ENCODE results near the gene GLMP. TPM values are rescaled to one million over a fixed set of nuclear protein-coding genes. Genes with fewer than 3 reads are reported as not detected.
A peak's percentile ranks its signal among the peaks of the same experiment; 100 is the strongest.

GLMP gene
- polyA plus RNA-seq, 1 donor from 2014 or later: 3.3 TPM

DNA sequence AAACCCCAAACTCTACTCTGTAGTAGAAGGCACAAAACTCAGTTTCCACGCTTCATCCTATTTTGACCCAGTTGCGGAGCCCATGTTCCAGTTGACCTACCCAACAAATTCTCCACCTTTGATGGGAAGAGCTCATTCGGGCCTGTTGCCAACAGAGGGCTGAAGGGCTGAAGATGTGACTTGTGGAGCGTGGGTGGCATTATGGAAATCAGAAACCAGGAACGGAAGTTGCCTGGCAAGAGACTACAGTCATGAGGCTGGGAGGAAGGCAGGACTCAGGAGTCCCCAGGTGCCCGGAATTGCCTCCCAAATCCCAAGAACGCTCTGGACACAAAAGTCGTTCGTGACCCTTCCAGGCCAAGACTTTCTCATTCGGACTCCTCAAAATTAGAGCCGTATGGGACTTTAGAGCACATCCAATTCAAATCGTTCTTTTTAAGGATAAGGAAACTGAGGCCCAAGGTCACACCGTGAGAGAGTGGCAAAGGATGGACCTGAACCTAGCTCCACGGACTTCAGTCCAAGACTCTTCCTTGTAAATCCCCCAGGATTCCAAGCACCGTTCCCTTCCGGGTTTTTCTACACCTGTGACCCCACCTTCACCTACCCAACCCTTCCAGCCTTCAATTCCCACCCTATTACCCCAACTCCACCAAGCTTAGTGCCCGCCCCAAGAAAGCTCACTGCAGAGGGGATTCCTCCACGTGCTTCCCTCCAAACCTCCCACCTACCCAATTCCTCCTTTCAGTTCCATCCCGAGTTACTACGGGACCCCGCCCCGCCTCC, 13.6 kb downstream of the GLMP start:
- Histone ChIP-seq H3F3A (ENCODE audit: insufficient read depth, low read length, poor library complexity, severe bottlenecking) (no peaks in the 10 kb centered on the region), H3K36me3 (ENCODE audit: insufficient read depth, low read length) (no peaks in the 10 kb centered on the region), H3K79me2 (replicated peaks; ENCODE audit: insufficient read depth, low read length) (peaks cover 34% of the 10 kb centered on the region), H3K9me3 (ENCODE audit: low read length) (no peaks in the 10 kb centered on the region), H3K4me2 (ENCODE audit: low read length) (peak overlapping the region; percentile 63), H3K9me2 (ENCODE audit: insufficient read depth, low read length) (no peaks in the 10 kb centered on the region), H4K20me1 (ENCODE audit: insufficient read depth) (no peaks in the 10 kb centered on the region), H3K27ac (ENCODE audit: low read length) (peak overlapping the region; percentile 70), H3K27me3 (ENCODE audit: insufficient read depth, low read depth, low read length) (no peaks in the 10 kb centered on the region), H2AFZ (ENCODE audit: low read depth, low read length) (peak overlapping the region; percentile 95), H3K4me3 (ENCODE audit: low read length) (peak overlapping the region; percentile 78), H3K9ac (ENCODE audit: low read length) (peak overlapping the region; percentile 80)
- TF ChIP-seq MXI1 (conservative IDR thresholded peaks at IDR 0.05; ENCODE audit: poor library complexity, severe bottlenecking) (no peak), EZH2 (IDR thresholded peaks at IDR 0.05; ENCODE audit: borderline replicate concordance, insufficient read depth, low read length, poor library complexity, severe bottlenecking) (no peak), RAD21 (conservative IDR thresholded peaks at IDR 0.05) (no peak), POLR2AphosphoS5 (IDR thresholded peaks at IDR 0.05) (no peak), EP300 (conservative IDR thresholded peaks at IDR 0.05; ENCODE audit: poor library complexity, severe bottlenecking) (no peak), TAF1 (IDR thresholded peaks at IDR 0.05; ENCODE audit: low read depth) (no peak), SMC3 (conservative IDR thresholded peaks at IDR 0.05; ENCODE audit: poor library complexity) (no peak)
- TF ChIP-seq, protein P1, sequence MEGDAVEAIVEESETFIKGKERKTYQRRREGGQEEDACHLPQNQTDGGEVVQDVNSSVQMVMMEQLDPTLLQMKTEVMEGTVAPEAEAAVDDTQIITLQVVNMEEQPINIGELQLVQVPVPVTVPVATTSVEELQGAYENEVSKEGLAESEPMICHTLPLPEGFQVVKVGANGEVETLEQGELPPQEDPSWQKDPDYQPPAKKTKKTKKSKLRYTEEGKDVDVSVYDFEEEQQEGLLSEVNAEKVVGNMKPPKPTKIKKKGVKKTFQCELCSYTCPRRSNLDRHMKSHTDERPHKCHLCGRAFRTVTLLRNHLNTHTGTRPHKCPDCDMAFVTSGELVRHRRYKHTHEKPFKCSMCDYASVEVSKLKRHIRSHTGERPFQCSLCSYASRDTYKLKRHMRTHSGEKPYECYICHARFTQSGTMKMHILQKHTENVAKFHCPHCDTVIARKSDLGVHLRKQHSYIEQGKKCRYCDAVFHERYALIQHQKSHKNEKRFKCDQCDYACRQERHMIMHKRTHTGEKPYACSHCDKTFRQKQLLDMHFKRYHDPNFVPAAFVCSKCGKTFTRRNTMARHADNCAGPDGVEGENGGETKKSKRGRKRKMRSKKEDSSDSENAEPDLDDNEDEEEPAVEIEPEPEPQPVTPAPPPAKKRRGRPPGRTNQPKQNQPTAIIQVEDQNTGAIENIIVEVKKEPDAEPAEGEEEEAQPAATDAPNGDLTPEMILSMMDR (IDR thresholded peaks at IDR 0.05; ENCODE audit: poor library complexity, severe bottlenecking): no peak
- TF ChIP-seq, protein P2, sequence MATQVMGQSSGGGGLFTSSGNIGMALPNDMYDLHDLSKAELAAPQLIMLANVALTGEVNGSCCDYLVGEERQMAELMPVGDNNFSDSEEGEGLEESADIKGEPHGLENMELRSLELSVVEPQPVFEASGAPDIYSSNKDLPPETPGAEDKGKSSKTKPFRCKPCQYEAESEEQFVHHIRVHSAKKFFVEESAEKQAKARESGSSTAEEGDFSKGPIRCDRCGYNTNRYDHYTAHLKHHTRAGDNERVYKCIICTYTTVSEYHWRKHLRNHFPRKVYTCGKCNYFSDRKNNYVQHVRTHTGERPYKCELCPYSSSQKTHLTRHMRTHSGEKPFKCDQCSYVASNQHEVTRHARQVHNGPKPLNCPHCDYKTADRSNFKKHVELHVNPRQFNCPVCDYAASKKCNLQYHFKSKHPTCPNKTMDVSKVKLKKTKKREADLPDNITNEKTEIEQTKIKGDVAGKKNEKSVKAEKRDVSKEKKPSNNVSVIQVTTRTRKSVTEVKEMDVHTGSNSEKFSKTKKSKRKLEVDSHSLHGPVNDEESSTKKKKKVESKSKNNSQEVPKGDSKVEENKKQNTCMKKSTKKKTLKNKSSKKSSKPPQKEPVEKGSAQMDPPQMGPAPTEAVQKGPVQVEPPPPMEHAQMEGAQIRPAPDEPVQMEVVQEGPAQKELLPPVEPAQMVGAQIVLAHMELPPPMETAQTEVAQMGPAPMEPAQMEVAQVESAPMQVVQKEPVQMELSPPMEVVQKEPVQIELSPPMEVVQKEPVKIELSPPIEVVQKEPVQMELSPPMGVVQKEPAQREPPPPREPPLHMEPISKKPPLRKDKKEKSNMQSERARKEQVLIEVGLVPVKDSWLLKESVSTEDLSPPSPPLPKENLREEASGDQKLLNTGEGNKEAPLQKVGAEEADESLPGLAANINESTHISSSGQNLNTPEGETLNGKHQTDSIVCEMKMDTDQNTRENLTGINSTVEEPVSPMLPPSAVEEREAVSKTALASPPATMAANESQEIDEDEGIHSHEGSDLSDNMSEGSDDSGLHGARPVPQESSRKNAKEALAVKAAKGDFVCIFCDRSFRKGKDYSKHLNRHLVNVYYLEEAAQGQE (IDR thresholded peaks at IDR 0.05; ENCODE audit: borderline replicate concordance): no peak

DNA sequence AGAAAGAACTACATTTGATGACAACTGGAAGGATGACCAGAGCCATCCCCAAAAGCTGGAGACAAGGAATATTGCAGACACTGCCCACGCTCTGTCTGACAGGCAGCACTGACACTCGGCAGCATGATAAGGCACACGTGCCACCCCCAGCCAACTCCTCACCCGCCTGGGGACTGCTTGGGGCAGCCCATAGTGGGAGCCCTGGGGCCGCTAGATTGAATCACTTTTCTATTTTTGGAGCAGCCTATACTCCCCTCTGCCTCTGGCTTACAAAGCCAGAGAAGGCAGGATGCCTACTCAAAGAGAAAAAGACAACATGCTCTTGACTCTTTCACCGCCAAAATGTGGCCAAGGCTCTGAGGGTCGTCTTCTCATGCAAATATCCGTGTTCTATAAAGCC, 14.2 kb downstream of the GLMP start:
- no peaks in the 10 kb centered on the region for H3K9me2 ChIP-seq (ENCODE audit: insufficient read depth, low read length)
- TF ChIP-seq, protein P1 (IDR thresholded peaks at IDR 0.05; ENCODE audit: poor library complexity, severe bottlenecking): no peak
- no peak for TF ChIP-seq SMC3 (conservative IDR thresholded peaks at IDR 0.05; ENCODE audit: poor library complexity)
- TF ChIP-seq EZH2 (IDR thresholded peaks at IDR 0.05; ENCODE audit: borderline replicate concordance, insufficient read depth, low read length, poor library complexity, severe bottlenecking): no peak
- TF ChIP-seq TAF1 (IDR thresholded peaks at IDR 0.05; ENCODE audit: low read depth): no peak
- TF ChIP-seq, protein P2 (IDR thresholded peaks at IDR 0.05; ENCODE audit: borderline replicate concordance): no peak
- no peak for TF ChIP-seq RAD21 (conservative IDR thresholded peaks at IDR 0.05)
- TF ChIP-seq MXI1 (conservative IDR thresholded peaks at IDR 0.05; ENCODE audit: poor library complexity, severe bottlenecking): no peak
- TF ChIP-seq EP300 (conservative IDR thresholded peaks at IDR 0.05; ENCODE audit: poor library complexity, severe bottlenecking): no peak
- no peak for TF ChIP-seq POLR2AphosphoS5 (IDR thresholded peaks at IDR 0.05)
- no peak overlapping the region for H3K27ac ChIP-seq (ENCODE audit: low read length)
- H3K9ac ChIP-seq (ENCODE audit: low read length): peak overlapping the region; percentile 80
- no peaks in the 10 kb centered on the region for H4K20me1 ChIP-seq (ENCODE audit: insufficient read depth)
- no peaks in the 10 kb centered on the region for H3K36me3 ChIP-seq (ENCODE audit: insufficient read depth, low read length)
- H3K79me2 ChIP-seq (replicated peaks; ENCODE audit: insufficient read depth, low read length): peaks cover 34% of the 10 kb centered on the region
- peak overlapping the region; percentile 78 for H3K4me3 ChIP-seq (ENCODE audit: low read length)
- H3K27me3 ChIP-seq (ENCODE audit: insufficient read depth, low read depth, low read length): no peaks in the 10 kb centered on the region
- no peak overlapping the region for H2AFZ ChIP-seq (ENCODE audit: low read depth, low read length)
- no peaks in the 10 kb centered on the region for H3F3A ChIP-seq (ENCODE audit: insufficient read depth, low read length, poor library complexity, severe bottlenecking)
- no peaks in the 10 kb centered on the region for H3K9me3 ChIP-seq (ENCODE audit: low read length)
- H3K4me2 ChIP-seq (ENCODE audit: low read length): peak overlapping the region; percentile 63
